GM18499 (cell line): ENCODE data around the gene MEMO1.
"Not testable (repeated sequence)": the region's sequence is repeated elsewhere in the genome, so short reads cannot be mapped to it uniquely, and the experiment has no call there.

Source experiments
- ATAC-seq: cut with Tn5 transposase; IDR thresholded peaks from one replicate; pipeline ENCODE4 v1.9.1; 2021; ENCODE audit warnings: moderate number of reproducible peaks; ENCODE audit not compliant: insufficient read depth, unreplicated experiment

The MEMO1 gene

GRCh38 chr2:31859959-31860358, 150.8 kb downstream of the MEMO1 start:
- ATAC-seq = no peak

- no peak for ATAC-seq
Measured at GRCh38 chr2:31853521-31853920, 157.3 kb downstream of the MEMO1 start.

GRCh38 chr2:31842150-31842549, 168.7 kb downstream of the MEMO1 start:
- not testable (repeated sequence) for ATAC-seq

GRCh38 chr2:31835450-31835849, 175.4 kb downstream of the MEMO1 start:
- no peak for ATAC-seq

- ATAC-seq = no peak
Measured at GRCh38 chr2:31832363-31832762, 178.4 kb downstream of the MEMO1 start.

GRCh38 chr2:31831585-31831984, 179.2 kb downstream of the MEMO1 start:
- ATAC-seq = no peak

GRCh38 chr2:31828891-31829290, 181.9 kb downstream of the MEMO1 start:
- ATAC-seq = no peak

GRCh38 chr2:31823558-31823957, 187.2 kb downstream of the MEMO1 start:
- ATAC-seq = no peak

GRCh38 chr2:31822587-31822986, 188.2 kb downstream of the MEMO1 start:
- no peak for ATAC-seq
